SK-N-SH (cell line): ENCODE measurements around the gene TSSK2. TPM values are rescaled to one million over a fixed set of nuclear protein-coding genes. Genes with fewer than 3 reads are reported as not detected.

Source experiments
- CTCF ChIA-PET: fragments of 300-600, 350-600 bp; formaldehyde crosslinking; extraction: SDS; loops from one replicate; lab custom pipeline; 2021; lab: Yijun Ruan, JAX
- POLR2A ChIA-PET: fragments of 350-600 bp; sonication (Branson Sonifier 250); formaldehyde crosslinking; extraction: SDS; loops from one replicate; lab custom pipeline; 2020; ENCODE audit warnings: antibody characterized with exemption, inconsistent platforms; lab: Yijun Ruan, JAX
- DNase-seq: peaks from one replicate; pipeline ENCODE4 v3.0.0; 2012
- H2AFZ ChIP-seq: fragments of 200-600 bp; sonication (generic); 2 replicates; pipeline ENCODE4 v1.8.1; 2016; ENCODE audit warnings: antibody characterized with exemption, mild to moderate bottlenecking, low read depth
- H3F3A ChIP-seq: fragments of 200-600 bp; sonication (generic); replicated peaks from 2 replicates; pipeline ENCODE3; 2016; ENCODE audit warnings: antibody characterized with exemption, mild to moderate bottlenecking; ENCODE audit not compliant: insufficient read depth
- H3K27ac ChIP-seq, 2 experiments: fragments of 200-500 bp in 1 of 2; fragments of 200-600 bp in 1 of 2; sonication (Bioruptor generic) in 1 of 2; sonication (generic), shearing (Covaris generic) in 1 of 2; 2 replicates each; pipeline versions ENCODE4 v1.5.1 to v1.6.1; 2014 to 2016; ENCODE audit warnings: low read depth in 2 of 2, inconsistent platforms in 1 of 2, low read length in 1 of 2, mild to moderate bottlenecking in 1 of 2, mixed read lengths in 1 of 2
- H3K27me3 ChIP-seq: fragments of 200-600 bp; sonication (generic), shearing (Covaris generic); 2 replicates; pipeline ENCODE4 v1.6.1; 2016; ENCODE audit warnings: mixed run types; ENCODE audit not compliant: insufficient read depth
- H3K36me3 ChIP-seq, 2 experiments: fragments of 200-500 bp in 1 of 2; fragments of 200-600 bp in 1 of 2; sonication (Bioruptor generic) in 1 of 2; sonication (generic) in 1 of 2; replicated peaks in 1 of 2; 2 replicates each; pipeline versions ENCODE3 to v1.5.1; 2014 to 2016; ENCODE audit warnings: low read length in 1 of 2, mild to moderate bottlenecking in 1 of 2; ENCODE audit not compliant: insufficient read depth in 2 of 2, control insufficient read depth in 1 of 2
- H3K4me1 ChIP-seq, 2 experiments: fragments of 200-500 bp in 1 of 2; fragments of 200-600 bp in 1 of 2; sonication (Bioruptor generic) in 1 of 2; sonication (generic), shearing (Covaris generic) in 1 of 2; 2 replicates each; pipeline versions ENCODE4 v1.5.1 to v1.6.1; 2014 to 2016; ENCODE audit warnings: low read depth in 1 of 2, low read length in 1 of 2, mixed run types in 1 of 2; ENCODE audit not compliant: insufficient read depth in 2 of 2, control insufficient read depth in 1 of 2
- H3K4me2 ChIP-seq: fragments of 200-600 bp; sonication (generic), shearing (Covaris generic); 2 replicates; pipeline ENCODE4 v1.6.1; 2017; ENCODE audit warnings: mixed run types
- H3K4me3 ChIP-seq, 2 experiments: fragments of 200-500 bp in 1 of 2; fragments of 200-600 bp in 1 of 2; sonication (Bioruptor generic) in 1 of 2; sonication (generic), shearing (Covaris generic) in 1 of 2; 2 replicates each; pipeline versions ENCODE4 v1.5.1 to v1.8.1; 2014 to 2016; ENCODE audit warnings: low read depth in 2 of 2, inconsistent platforms in 1 of 2, low read length in 1 of 2, mild to moderate bottlenecking in 1 of 2, mixed read lengths in 1 of 2, moderate library complexity in 1 of 2
- H3K79me2 ChIP-seq: fragments of 200-600 bp; sonication (generic); 2 replicates; pipeline ENCODE4 v1.8.1; 2017; ENCODE audit warnings: mild to moderate bottlenecking; ENCODE audit not compliant: insufficient read depth
- H3K9ac ChIP-seq: fragments of 200-600 bp; sonication (generic); 2 replicates; pipeline ENCODE4 v1.6.1; 2017; ENCODE audit warnings: mixed run types
- H3K9me2 ChIP-seq: fragments of 200-600 bp; sonication (generic); 2 replicates; pipeline ENCODE4 v1.6.1; 2017; ENCODE audit warnings: mixed run types
- H3K9me3 ChIP-seq: fragments of 200-600 bp; sonication (generic); 2 replicates; pipeline ENCODE4 v1.6.1; 2017; ENCODE audit warnings: mixed run types, mild to moderate bottlenecking, moderate library complexity
- H4K20me1 ChIP-seq: fragments of 200-600 bp; sonication (generic); 2 replicates; pipeline ENCODE4 v1.6.1; 2017; ENCODE audit warnings: mild to moderate bottlenecking, mixed run types; ENCODE audit not compliant: insufficient read depth
- CHD2 ChIP-seq: fragments of 150-350 bp; IDR thresholded peaks from 2 replicates; pipeline ENCODE4 v1.6.1; 2018; ENCODE audit warnings: low read length; ENCODE audit not compliant: partially characterized antibody
- ELF1 ChIP-seq: IDR thresholded peaks from 2 replicates; pipeline ENCODE4 v1.4.0; 2012
- EP300 ChIP-seq, 2 experiments: IDR thresholded peaks; 2 replicates each; pipeline versions ENCODE4 v1.4.0 to v1.6.1; 2012; ENCODE audit warnings: borderline replicate concordance in 1 of 2, low read depth in 1 of 2, low read length in 1 of 2
- FOXJ3 ChIP-seq: sonication (generic); formaldehyde crosslinking; IDR thresholded peaks from 2 replicates; pipeline ENCODE4 v1.5.1; 2020; ENCODE audit warnings: mild to moderate bottlenecking, missing genetic modification reagents
- GATA2 ChIP-seq: sonication (generic); formaldehyde crosslinking; IDR thresholded peaks from 2 replicates; pipeline ENCODE4 v1.5.0; 2020; ENCODE audit warnings: mild to moderate bottlenecking, missing genetic modification reagents
- JUND ChIP-seq: IDR thresholded peaks from 2 replicates; pipeline ENCODE4 v1.4.0; 2012
- MAX ChIP-seq: IDR thresholded peaks from 2 replicates; pipeline ENCODE4 v1.4.0; 2012; ENCODE audit warnings: low read depth
- MEF2A ChIP-seq: IDR thresholded peaks from 2 replicates; pipeline ENCODE4 v1.4.0; 2012; ENCODE audit warnings: low read depth, borderline replicate concordance
- MXI1 ChIP-seq: IDR thresholded peaks from 2 replicates; pipeline ENCODE4 v1.6.1; 2012; ENCODE audit warnings: mild to moderate bottlenecking, low read depth, low read length, improper control_type of control experiment
- NFIC ChIP-seq: IDR thresholded peaks from 2 replicates; pipeline ENCODE4 v1.4.0; 2012; ENCODE audit warnings: borderline replicate concordance
- NRF1 ChIP-seq: IDR thresholded peaks from 2 replicates; pipeline ENCODE4 v1.6.1; 2012; ENCODE audit warnings: low read depth, mild to moderate bottlenecking, low read length
- PBX3 ChIP-seq: IDR thresholded peaks from 2 replicates; pipeline ENCODE4; 2012
- POLR2AphosphoS5 ChIP-seq: IDR thresholded peaks from 2 replicates; pipeline ENCODE4 v1.6.1; 2012; ENCODE audit warnings: low read depth, low read length
- RCOR1 ChIP-seq: fragments of 150-350 bp; IDR thresholded peaks from 2 replicates; pipeline ENCODE4 v1.6.1; 2017; ENCODE audit warnings: antibody characterized with exemption, low read length
- REST ChIP-seq: IDR thresholded peaks from 2 replicates; pipeline ENCODE4 v1.6.1; 2012; ENCODE audit warnings: mild to moderate bottlenecking, low read depth, low read length, moderate library complexity
- RFX5 ChIP-seq: IDR thresholded peaks from 2 replicates; pipeline ENCODE4 v1.6.1; 2012; ENCODE audit warnings: mild to moderate bottlenecking, improper control_type of control experiment, low read length
- SMC3 ChIP-seq: IDR thresholded peaks from 2 replicates; pipeline ENCODE4 v1.6.1; 2012; ENCODE audit warnings: low read depth, low read length, improper control_type of control experiment
- TAF1 ChIP-seq: IDR thresholded peaks from 2 replicates; pipeline ENCODE4 v1.6.1; 2012; ENCODE audit warnings: low read depth, mild to moderate bottlenecking, low read length, moderate library complexity, borderline replicate concordance
- TEAD4 ChIP-seq: IDR thresholded peaks from 2 replicates; pipeline ENCODE4 v1.4.0; 2012; ENCODE audit warnings: mild to moderate bottlenecking, borderline replicate concordance; ENCODE audit not compliant: insufficient read depth
- ZBTB33 ChIP-seq: IDR thresholded peaks from 2 replicates; pipeline ENCODE4 v1.4.0; 2012; ENCODE audit warnings: low read depth, borderline replicate concordance
- WGBS: methylation state at CpG from one replicate; pipeline ENCODE4 v1.1.6; 2017; ENCODE audit warnings: low lambda C conversion rate; 5-methylcytosine and 5-hydroxymethylcytosine counted together
- polyA plus RNA-seq, 3 experiments: library from polyadenylated mRNA; depleted of rRNA; stranded (reverse); fragments of >200 nt; gene quantifications; 2 replicates each; pipeline ENCODE4 v1.2.3, GENCODE V29; 2012

TSSK2 gene
- polyA plus RNA-seq, 1 of the 3 experiments (the other 2 are of a cell fraction), result not detected

- H3K27me3 ChIP-seq, result no peaks in the 10 kb centered on the region
- no peaks in the 10 kb centered on the region for H4K20me1 ChIP-seq
- TF ChIP-seq POLR2AphosphoS5 (no peak), TAF1 (no peak), FOXJ3 (CRISPR knock-in tag) (no peak), JUND (no peak)
- H3K4me1 ChIP-seq, result no peaks in the 10 kb centered on the region
- no peak overlapping the region for H3K4me2 ChIP-seq
- no peaks in the 10 kb centered on the region for H3K79me2 ChIP-seq
- CTCF ChIA-PET, result no interaction called here
- no peak overlapping the region for H3K9ac ChIP-seq
- no peaks in the 10 kb centered on the region for H3K9me2 ChIP-seq
- H3K27ac ChIP-seq, result no peak overlapping the region
- DNase-seq, result no peak
- no peak overlapping the region for H3K4me3 ChIP-seq
- 92% methylated on average over 13 of the region's 18 CpGs for WGBS
- H3K9me3 ChIP-seq, result no peaks in the 10 kb centered on the region
- POLR2A ChIA-PET, result no interaction called here
- no peak overlapping the region for H2AFZ ChIP-seq
- H3F3A ChIP-seq, result no peaks in the 10 kb centered on the region
- H3K36me3 ChIP-seq, result peaks cover 13 to 60% of the 10 kb centered on the region in 2 experiments
These were observed 3.8 kb downstream of the TSSK2 start for GRCh38 chr22:19134874-19135273.

GRCh38 chr22:19136915-19137314, 5.8 kb downstream of the TSSK2 start:
- H3K9ac ChIP-seq, result no peak overlapping the region
- H3K9me3 ChIP-seq, result no peaks in the 10 kb centered on the region
- peaks cover 18 to 77% of the 10 kb centered on the region in 2 experiments for H3K36me3 ChIP-seq
- no peaks in the 10 kb centered on the region for H4K20me1 ChIP-seq
- no peaks in the 10 kb centered on the region for H3K9me2 ChIP-seq
- no peak for TF ChIP-seq TEAD4
- no peak for TF ChIP-seq PBX3
- no peak for TF ChIP-seq REST
- no peak for TF ChIP-seq MXI1
- no peak for TF ChIP-seq JUND
- TF ChIP-seq GATA2 (CRISPR knock-in tag), result no peak
- no peak for TF ChIP-seq SMC3
- no peak for TF ChIP-seq RCOR1
- no peak for TF ChIP-seq MAX
- no peak for TF ChIP-seq ZBTB33
- no peak for TF ChIP-seq CHD2
- TF ChIP-seq EP300 (IDR thresholded peaks at IDR 0.05; ENCODE audit: borderline replicate concordance in 1 of 2, low read depth in 1 of 2, low read length in 1 of 2), result no peak
- TF ChIP-seq ELF1, result no peak
- no peak for TF ChIP-seq RFX5
- no peak for TF ChIP-seq NRF1
- no peak for TF ChIP-seq MEF2A
- TF ChIP-seq NFIC, result no peak
- H3K27ac ChIP-seq, result no peak overlapping the region
- ChIA-PET CTCF (no interaction called here), POLR2A (no interaction called here)
- no peak overlapping the region for H3K4me2 ChIP-seq
- H3K27me3 ChIP-seq, result no peaks in the 10 kb centered on the region
- H3K4me3 ChIP-seq, result no peak overlapping the region
- H3K4me1 ChIP-seq, result no peaks in the 10 kb centered on the region
- WGBS, result 100% methylated on average over 10 of the region's 10 CpGs
- no peaks in the 10 kb centered on the region for H3F3A ChIP-seq
- no peak overlapping the region for H2AFZ ChIP-seq
- DNase-seq, result no peak
- H3K79me2 ChIP-seq, result peaks cover 6% of the 10 kb centered on the region; the same call in 1 of the 2 replicates
